Esophagus squamous epithelium (tissue), 5 donors: ENCODE data around the gene GPC4. TPM values are rescaled to one million over a fixed set of nuclear protein-coding genes. Genes with fewer than 3 reads are reported as not detected.

Experiments
- DNase-seq: peaks from one replicate; lab custom pipeline; 2025; lab: John Stamatoyannopoulos, UW
- H3K27ac ChIP-seq, 4 donors: fragments of 200-600 bp; sonication (generic); one replicate each; pipeline ENCODE4 v1.5.1; 2016 to 2019; ENCODE audit warnings: mild to moderate bottlenecking in 1 of 4
- H3K27me3 ChIP-seq, 4 donors: fragments of 200-600 bp; sonication (generic); 1 replicate in 3 of 4; 2 replicates in 1 of 4; pipeline versions ENCODE4 v1.5.1 to v1.6.0; 2017 to 2021; ENCODE audit warnings: antibody characterized with exemption in 1 of 4
- H3K36me3 ChIP-seq, 3 donors: fragments of 200-600 bp; sonication (generic); one replicate each; pipeline ENCODE4 v1.5.1; 2016 to 2019
- H3K4me1 ChIP-seq, 3 donors: fragments of 200-600 bp; sonication (generic); one replicate each; pipeline ENCODE4 v1.5.1; 2017 to 2019
- H3K4me3 ChIP-seq, 4 donors: fragments of 200-600 bp; sonication (generic); 1 replicate in 3 of 4; 2 replicates in 1 of 4; pipeline ENCODE4 v1.5.1; 2016 to 2019; ENCODE audit warnings: mild to moderate bottlenecking in 2 of 4, moderate library complexity in 1 of 4
- H3K9me3 ChIP-seq, 3 donors: fragments of 200-600 bp; sonication (generic); one replicate each; pipeline ENCODE4 v1.5.1; 2016 to 2019
- CTCF ChIP-seq, 6 experiments: fragments of 450-650 bp in 4 of 6; fragments of 200-600 bp in 2 of 6; sonication (generic) in 2 of 6; IDR thresholded peaks; one replicate each; pipeline ENCODE4 v1.5.1; 2016 to 2019; ENCODE audit warnings: antibody characterized with exemption in 6 of 6, mild to moderate bottlenecking in 4 of 6, moderate library complexity in 4 of 6
- POLR2A ChIP-seq, 4 donors: fragments of 450-650 bp; IDR thresholded peaks; one replicate each; pipeline ENCODE4 v1.6.1; 2017; ENCODE audit warnings: antibody characterized with exemption in 4 of 4, mild to moderate bottlenecking in 4 of 4, moderate library complexity in 3 of 4
- WGBS, 2 donors: methylation state at CpG; one replicate each; pipeline ENCODE4 v1.1.5; 2018; 5-methylcytosine and 5-hydroxymethylcytosine counted together
- intact Hi-C: fragments of 100-400 bp; cut with DNase I; formaldehyde crosslinking; loops from one replicate; pipeline ENCODE4 v1.15.0; 2022
- total RNA-seq, 4 donors: library from RNA; depleted of rRNA; stranded (reverse); fragments of >200 nt; gene quantifications; one replicate each; pipeline ENCODE4 v1.1.0, GENCODE V29; 2016
- donor health status: DM: yes; HTN: yes; CAD: no.

Gene GPC4
- total RNA-seq, 4 donors from 2014 or later, result 1.3 to 8.2 (median 3.1) TPM

GRCh38 chrX:133391111-133391510 lies 24.2 kb downstream of the GPC4 start:
- Histone ChIP-seq H3K4me1 (peaks cover 0 to 3% (median 0%) of the 10 kb centered on the region in 3 donors), H3K9me3 (no peaks in the 10 kb centered on the region), H3K36me3 (no peaks in the 10 kb centered on the region), H3K27ac (no peak overlapping the region), H3K4me3 (no peak overlapping the region), H3K27me3 (no peaks in the 10 kb centered on the region)
- intact Hi-C loops, result no loop called here
- DNase-seq, result no peak
- WGBS, 2 donors, result 57 to 71% methylated on average over 3 of the region's 3 CpGs
- TF ChIP-seq POLR2A (IDR thresholded peaks at IDR 0.05) (no peak), CTCF (IDR thresholded peaks at IDR 0.05) (no peak)

DNA sequence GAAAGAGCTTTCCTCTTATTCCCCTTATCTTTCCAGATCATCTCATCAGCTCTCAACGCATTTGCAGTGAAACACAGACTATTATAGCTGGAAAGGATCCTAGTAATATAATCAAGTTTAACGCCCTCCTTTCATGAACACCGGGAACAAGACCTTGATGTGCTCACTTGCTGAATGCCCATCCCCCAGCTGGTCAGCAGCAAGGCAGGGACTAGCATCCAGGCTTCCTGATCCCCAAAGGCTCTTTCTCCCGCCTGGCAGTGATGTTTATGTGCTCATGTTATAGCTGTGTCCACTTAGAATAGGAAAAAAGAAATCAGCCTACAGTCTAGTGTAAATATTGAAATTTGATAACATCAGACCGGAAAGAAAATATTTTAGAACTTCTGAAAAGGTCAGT lies 24.6 kb downstream of the GPC4 start:
- peaks cover 0 to 3% (median 0%) of the 10 kb centered on the region in 3 donors for H3K4me1 ChIP-seq
- DNase-seq, result no peak
- intact Hi-C loops, result no loop called here
- H3K27ac ChIP-seq, result no peak overlapping the region
- no peaks in the 10 kb centered on the region for H3K27me3 ChIP-seq
- no peak for TF ChIP-seq POLR2A (IDR thresholded peaks at IDR 0.05)
- H3K4me3 ChIP-seq, result no peak overlapping the region
- H3K9me3 ChIP-seq, result no peaks in the 10 kb centered on the region
- 41 to 52% methylated on average over 4 to 5 of the region's 5 CpGs for WGBS, 2 donors
- H3K36me3 ChIP-seq, result no peaks in the 10 kb centered on the region

DNA sequence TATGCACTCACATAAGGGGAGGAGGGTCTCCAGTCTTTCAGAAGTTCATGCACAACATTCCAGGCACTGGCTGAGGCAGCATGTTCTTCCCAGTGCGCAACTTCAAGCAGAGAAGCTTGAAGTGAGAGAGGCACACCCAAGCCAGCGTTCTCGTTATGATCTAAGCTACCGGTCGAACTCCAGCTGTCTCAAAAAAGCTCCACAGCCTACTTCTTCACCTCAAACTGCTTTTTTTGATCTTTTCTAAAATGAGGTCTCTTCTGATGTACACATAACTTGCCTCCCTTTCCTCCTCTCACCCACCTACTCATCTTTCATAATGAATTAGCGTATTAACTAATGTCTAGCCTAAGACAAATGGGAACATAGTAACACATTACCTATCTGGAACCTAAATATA lies 25.3 kb downstream of the GPC4 start:
- TF ChIP-seq CTCF (IDR thresholded peaks at IDR 0.05), result no peak
- no peak for TF ChIP-seq POLR2A (IDR thresholded peaks at IDR 0.05)
- intact Hi-C loops, result no loop called here
- Histone ChIP-seq H3K27me3 (no peaks in the 10 kb centered on the region), H3K9me3 (no peaks in the 10 kb centered on the region), H3K4me3 (no peak overlapping the region), H3K36me3 (no peaks in the 10 kb centered on the region), H3K4me1 (peaks cover 0 to 3% (median 0%) of the 10 kb centered on the region in 3 donors), H3K27ac (no peak overlapping the region)
- 61 to 82% methylated on average over 6 of the region's 6 CpGs for WGBS, 2 donors
- DNase-seq, result no peak

GRCh38 chrX:133384454-133384853 lies 30.8 kb downstream of the GPC4 start:
- no peak for TF ChIP-seq CTCF (IDR thresholded peaks at IDR 0.05)
- no peak for TF ChIP-seq POLR2A (IDR thresholded peaks at IDR 0.05)
- no peaks in the 10 kb centered on the region for H3K9me3 ChIP-seq
- DNase-seq, result no peak
- no peak overlapping the region for H3K4me3 ChIP-seq
- H3K4me1 ChIP-seq, result no peaks in the 10 kb centered on the region
- intact Hi-C loops, result no loop called here
- H3K27ac ChIP-seq, result no peak overlapping the region
- H3K36me3 ChIP-seq, result no peaks in the 10 kb centered on the region
- no peaks in the 10 kb centered on the region for H3K27me3 ChIP-seq
- 52 to 67% methylated on average over 2 to 6 of the region's 6 CpGs for WGBS, 2 donors

GRCh38 chrX:133380711-133381619 lies 34.3 kb downstream of the GPC4 start:
- H3K27me3 ChIP-seq, result no peaks in the 10 kb centered on the region

More at GRCh38 chrX:133380711-133381619, 34.3 kb downstream of the GPC4 start:
- intact Hi-C loops, result no loop called here
- Histone ChIP-seq H3K9me3 (no peaks in the 10 kb centered on the region), H3K4me3 (no peak overlapping the region), H3K27ac (no peak overlapping the region), H3K36me3 (no peaks in the 10 kb centered on the region), H3K4me1 (peaks cover 0 to 3% (median 0%) of the 10 kb centered on the region in 3 donors)
- WGBS, 2 donors, result 69 to 83% methylated on average over 9 of the region's 10 CpGs
- DNase-seq, result no peak
- no peak for TF ChIP-seq CTCF (IDR thresholded peaks at IDR 0.05)
- TF ChIP-seq POLR2A (IDR thresholded peaks at IDR 0.05), result no peak
